ENCODE data around the gene PRKG1. TPM values are rescaled to one million over a fixed set of nuclear protein-coding genes. Genes with fewer than 3 reads are reported as not detected.

Gene PRKG1
- total and polyA plus RNA-seq, 4 donors = 0.46 to 5.1 (median 1.5) TPM

DNA sequence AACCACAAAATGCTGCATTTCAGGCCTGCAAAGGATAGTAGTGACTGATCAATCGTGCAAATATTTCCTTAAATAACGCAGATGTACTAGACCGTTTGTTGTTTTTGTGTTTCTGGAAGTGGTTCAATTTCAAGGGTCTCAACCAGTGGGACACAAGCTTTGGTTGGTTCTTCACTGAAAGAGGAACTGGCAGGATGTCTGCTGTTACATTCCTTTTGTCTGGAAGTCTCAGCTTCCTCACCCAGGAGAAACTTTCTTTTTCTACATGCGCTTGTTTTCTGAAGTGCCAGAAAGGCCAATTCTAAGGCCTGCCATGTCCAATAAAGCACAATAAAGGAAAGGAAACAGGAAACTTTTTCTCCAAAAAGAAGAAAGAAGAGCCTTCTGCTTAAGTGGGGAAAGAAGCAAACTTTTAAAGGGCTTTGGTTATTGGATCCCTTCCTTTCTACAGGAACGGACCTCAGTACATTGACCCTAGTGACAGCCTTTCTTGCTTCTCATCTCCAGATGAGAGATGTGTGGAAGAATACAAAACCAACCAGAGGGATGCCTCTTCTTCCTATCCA, 1243.9 kb downstream of the PRKG1 start:
- Histone ChIP-seq H3K27me3 (ENCODE audit: control insufficient read depth in 4 of 4, insufficient read depth in 4 of 4, low read length in 3 of 4) (peaks cover 0 to 5% (median 1%) of the 10 kb centered on the region in 4 donors), H3K27ac (ENCODE audit: low read depth in 1 of 2, low read length in 2 of 2) (no peak overlapping the region), H3K9me3 (ENCODE audit: control insufficient read depth in 4 of 4, low read length in 3 of 4) (no peaks in the 10 kb centered on the region), H3K9ac (ENCODE audit: low read depth in 1 of 2, low read length in 2 of 2) (no peak overlapping the region), H3K4me1 (ENCODE audit: control insufficient read depth in 4 of 4, insufficient read depth in 4 of 4, low read length in 3 of 4) (peaks cover 2 to 16% (median 10%) of the 10 kb centered on the region in 4 donors), H3K4me3 (ENCODE audit: low read depth in 1 of 3, low read length in 3 of 3) (no peak overlapping the region), H3K36me3 (ENCODE audit: control insufficient read depth in 4 of 4, insufficient read depth in 3 of 4, low read depth in 1 of 4, low read length in 3 of 4) (no peaks in the 10 kb centered on the region)
- DNase-seq (ENCODE audit: low spot score) = no peak
- WGBS = 64% methylated on average over 5 of the region's 5 CpGs
- TF ChIP-seq NR2F2 (IDR thresholded peaks at IDR 0.05) (no peak), FOXA2 (IDR thresholded peaks at IDR 0.05) (no peak), SP1 (IDR thresholded peaks at IDR 0.05) (no peak), HNF4A (conservative IDR thresholded peaks at IDR 0.05) (no peak), JUND (IDR thresholded peaks at IDR 0.05) (no peak), EGR1 (IDR thresholded peaks at IDR 0.05; ENCODE audit: low read depth in 2 of 2) (no peak), TAF1 (conservative IDR thresholded peaks at IDR 0.05) (no peak), YY1 (IDR thresholded peaks at IDR 0.05) (no peak), GABPA (IDR thresholded peaks at IDR 0.05 in 1 of 2, conservative IDR thresholded peaks at IDR 0.05 in 1 of 2) (no peak), FOXA1 (IDR thresholded peaks at IDR 0.05) (no peak), RXRA (IDR thresholded peaks at IDR 0.05) (no peak), HNF4G (IDR thresholded peaks at IDR 0.05) (no peak), RAD21 (IDR thresholded peaks at IDR 0.05) (no peak)
- TF ChIP-seq, protein P1, sequence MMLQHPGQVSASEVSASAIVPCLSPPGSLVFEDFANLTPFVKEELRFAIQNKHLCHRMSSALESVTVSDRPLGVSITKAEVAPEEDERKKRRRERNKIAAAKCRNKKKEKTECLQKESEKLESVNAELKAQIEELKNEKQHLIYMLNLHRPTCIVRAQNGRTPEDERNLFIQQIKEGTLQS (IDR thresholded peaks at IDR 0.05) = no peak
- TF ChIP-seq, protein P2, sequence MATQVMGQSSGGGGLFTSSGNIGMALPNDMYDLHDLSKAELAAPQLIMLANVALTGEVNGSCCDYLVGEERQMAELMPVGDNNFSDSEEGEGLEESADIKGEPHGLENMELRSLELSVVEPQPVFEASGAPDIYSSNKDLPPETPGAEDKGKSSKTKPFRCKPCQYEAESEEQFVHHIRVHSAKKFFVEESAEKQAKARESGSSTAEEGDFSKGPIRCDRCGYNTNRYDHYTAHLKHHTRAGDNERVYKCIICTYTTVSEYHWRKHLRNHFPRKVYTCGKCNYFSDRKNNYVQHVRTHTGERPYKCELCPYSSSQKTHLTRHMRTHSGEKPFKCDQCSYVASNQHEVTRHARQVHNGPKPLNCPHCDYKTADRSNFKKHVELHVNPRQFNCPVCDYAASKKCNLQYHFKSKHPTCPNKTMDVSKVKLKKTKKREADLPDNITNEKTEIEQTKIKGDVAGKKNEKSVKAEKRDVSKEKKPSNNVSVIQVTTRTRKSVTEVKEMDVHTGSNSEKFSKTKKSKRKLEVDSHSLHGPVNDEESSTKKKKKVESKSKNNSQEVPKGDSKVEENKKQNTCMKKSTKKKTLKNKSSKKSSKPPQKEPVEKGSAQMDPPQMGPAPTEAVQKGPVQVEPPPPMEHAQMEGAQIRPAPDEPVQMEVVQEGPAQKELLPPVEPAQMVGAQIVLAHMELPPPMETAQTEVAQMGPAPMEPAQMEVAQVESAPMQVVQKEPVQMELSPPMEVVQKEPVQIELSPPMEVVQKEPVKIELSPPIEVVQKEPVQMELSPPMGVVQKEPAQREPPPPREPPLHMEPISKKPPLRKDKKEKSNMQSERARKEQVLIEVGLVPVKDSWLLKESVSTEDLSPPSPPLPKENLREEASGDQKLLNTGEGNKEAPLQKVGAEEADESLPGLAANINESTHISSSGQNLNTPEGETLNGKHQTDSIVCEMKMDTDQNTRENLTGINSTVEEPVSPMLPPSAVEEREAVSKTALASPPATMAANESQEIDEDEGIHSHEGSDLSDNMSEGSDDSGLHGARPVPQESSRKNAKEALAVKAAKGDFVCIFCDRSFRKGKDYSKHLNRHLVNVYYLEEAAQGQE (IDR thresholded peaks at IDR 0.05) = no peak

DNA sequence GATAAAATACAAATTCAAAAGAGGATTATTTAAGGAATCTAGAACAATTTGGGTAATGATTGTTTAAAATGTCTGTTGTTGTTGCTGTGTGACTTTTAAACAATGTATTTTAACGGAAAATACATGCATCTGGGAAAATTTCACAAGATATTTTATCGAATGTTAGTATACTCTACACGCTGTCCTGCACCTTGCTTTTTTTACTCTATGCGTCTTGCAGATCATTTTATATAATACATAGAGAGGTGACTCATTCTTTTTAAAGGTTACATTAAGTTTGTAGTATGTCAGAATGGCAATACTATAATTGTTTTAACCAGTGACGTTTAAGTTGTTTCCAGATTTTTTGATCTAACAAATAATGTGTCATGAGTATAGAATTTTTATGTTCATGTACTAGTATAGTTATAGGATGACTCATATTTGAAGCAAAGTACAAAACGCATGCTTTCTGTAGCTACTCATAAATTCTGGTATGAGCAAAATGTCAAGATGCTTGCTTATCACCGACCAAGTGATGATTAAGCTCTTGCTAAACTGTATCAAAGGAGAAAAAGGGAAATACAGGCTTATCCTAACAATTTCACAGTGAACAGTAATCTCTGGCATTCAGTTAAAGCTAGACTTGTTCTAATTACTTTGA, 1244.7 kb downstream of the PRKG1 start:
- DNase-seq (ENCODE audit: low spot score) = no peak

More for the DNA sequence above, 1244.7 kb downstream of the PRKG1 start:
- H3K9me3 ChIP-seq (ENCODE audit: control insufficient read depth in 4 of 4, low read length in 3 of 4) = no peaks in the 10 kb centered on the region
- no peak overlapping the region for H3K9ac ChIP-seq (ENCODE audit: low read depth in 1 of 2, low read length in 2 of 2)
- TF ChIP-seq SP1 (IDR thresholded peaks at IDR 0.05) (no peak), RXRA (IDR thresholded peaks at IDR 0.05) (no peak), JUND (IDR thresholded peaks at IDR 0.05) (no peak), HNF4A (conservative IDR thresholded peaks at IDR 0.05) (no peak), TAF1 (conservative IDR thresholded peaks at IDR 0.05) (no peak), FOXA1 (IDR thresholded peaks at IDR 0.05) (no peak), NR2F2 (IDR thresholded peaks at IDR 0.05) (no peak), HNF4G (IDR thresholded peaks at IDR 0.05) (no peak), YY1 (IDR thresholded peaks at IDR 0.05) (no peak)
- TF ChIP-seq, protein P2 (IDR thresholded peaks at IDR 0.05) = no peak
- TF ChIP-seq, protein P1 (IDR thresholded peaks at IDR 0.05) = no peak
- TF ChIP-seq, protein P3, sequence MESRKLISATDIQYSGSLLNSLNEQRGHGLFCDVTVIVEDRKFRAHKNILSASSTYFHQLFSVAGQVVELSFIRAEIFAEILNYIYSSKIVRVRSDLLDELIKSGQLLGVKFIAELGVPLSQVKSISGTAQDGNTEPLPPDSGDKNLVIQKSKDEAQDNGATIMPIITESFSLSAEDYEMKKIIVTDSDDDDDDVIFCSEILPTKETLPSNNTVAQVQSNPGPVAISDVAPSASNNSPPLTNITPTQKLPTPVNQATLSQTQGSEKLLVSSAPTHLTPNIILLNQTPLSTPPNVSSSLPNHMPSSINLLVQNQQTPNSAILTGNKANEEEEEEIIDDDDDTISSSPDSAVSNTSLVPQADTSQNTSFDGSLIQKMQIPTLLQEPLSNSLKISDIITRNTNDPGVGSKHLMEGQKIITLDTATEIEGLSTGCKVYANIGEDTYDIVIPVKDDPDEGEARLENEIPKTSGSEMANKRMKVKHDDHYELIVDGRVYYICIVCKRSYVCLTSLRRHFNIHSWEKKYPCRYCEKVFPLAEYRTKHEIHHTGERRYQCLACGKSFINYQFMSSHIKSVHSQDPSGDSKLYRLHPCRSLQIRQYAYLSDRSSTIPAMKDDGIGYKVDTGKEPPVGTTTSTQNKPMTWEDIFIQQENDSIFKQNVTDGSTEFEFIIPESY (IDR thresholded peaks at IDR 0.05) = no peak
- TF ChIP-seq, protein P4, sequence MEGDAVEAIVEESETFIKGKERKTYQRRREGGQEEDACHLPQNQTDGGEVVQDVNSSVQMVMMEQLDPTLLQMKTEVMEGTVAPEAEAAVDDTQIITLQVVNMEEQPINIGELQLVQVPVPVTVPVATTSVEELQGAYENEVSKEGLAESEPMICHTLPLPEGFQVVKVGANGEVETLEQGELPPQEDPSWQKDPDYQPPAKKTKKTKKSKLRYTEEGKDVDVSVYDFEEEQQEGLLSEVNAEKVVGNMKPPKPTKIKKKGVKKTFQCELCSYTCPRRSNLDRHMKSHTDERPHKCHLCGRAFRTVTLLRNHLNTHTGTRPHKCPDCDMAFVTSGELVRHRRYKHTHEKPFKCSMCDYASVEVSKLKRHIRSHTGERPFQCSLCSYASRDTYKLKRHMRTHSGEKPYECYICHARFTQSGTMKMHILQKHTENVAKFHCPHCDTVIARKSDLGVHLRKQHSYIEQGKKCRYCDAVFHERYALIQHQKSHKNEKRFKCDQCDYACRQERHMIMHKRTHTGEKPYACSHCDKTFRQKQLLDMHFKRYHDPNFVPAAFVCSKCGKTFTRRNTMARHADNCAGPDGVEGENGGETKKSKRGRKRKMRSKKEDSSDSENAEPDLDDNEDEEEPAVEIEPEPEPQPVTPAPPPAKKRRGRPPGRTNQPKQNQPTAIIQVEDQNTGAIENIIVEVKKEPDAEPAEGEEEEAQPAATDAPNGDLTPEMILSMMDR (IDR thresholded peaks at IDR 0.05; ENCODE audit: low read depth, low read length, missing input control) = no peak
- TF ChIP-seq, protein P5, sequence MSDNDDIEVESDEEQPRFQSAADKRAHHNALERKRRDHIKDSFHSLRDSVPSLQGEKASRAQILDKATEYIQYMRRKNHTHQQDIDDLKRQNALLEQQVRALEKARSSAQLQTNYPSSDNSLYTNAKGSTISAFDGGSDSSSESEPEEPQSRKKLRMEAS (IDR thresholded peaks at IDR 0.05) = no peak
- no peak overlapping the region for H3K27ac ChIP-seq (ENCODE audit: low read depth in 1 of 2, low read length in 2 of 2)
- H3K4me1 ChIP-seq (ENCODE audit: control insufficient read depth in 4 of 4, insufficient read depth in 4 of 4, low read length in 3 of 4) = peaks cover 0 to 9% (median 3%) of the 10 kb centered on the region in 4 donors
- no peak overlapping the region for H3K4me3 ChIP-seq (ENCODE audit: low read depth in 1 of 3, low read length in 3 of 3)
- H3K27me3 ChIP-seq (ENCODE audit: control insufficient read depth in 4 of 4, insufficient read depth in 4 of 4, low read length in 3 of 4) = peaks cover 0 to 5% (median 0%) of the 10 kb centered on the region in 4 donors
- 68% methylated on average over 7 of the region's 7 CpGs for WGBS
- H3K36me3 ChIP-seq (ENCODE audit: control insufficient read depth in 4 of 4, insufficient read depth in 3 of 4, low read depth in 1 of 4, low read length in 3 of 4) = no peaks in the 10 kb centered on the region
